IPS-18a (cell line): ENCODE results near the gene URB1.

Experiments used
- H3K27ac ChIP-seq: one replicate; pipeline ENCODE4 v1.5.1; 2013; ENCODE audit warnings: low read length
- H3K27me3 ChIP-seq: one replicate; pipeline ENCODE4 v1.6.1; 2013; ENCODE audit warnings: mild to moderate bottlenecking, low read length; ENCODE audit not compliant: control insufficient read depth, insufficient read depth
- H3K36me3 ChIP-seq: one replicate; pipeline ENCODE4 v1.6.1; 2013; ENCODE audit warnings: low read depth, low read length; ENCODE audit not compliant: control insufficient read depth
- H3K4me1 ChIP-seq: one replicate; pipeline ENCODE4 v1.6.1; 2013; ENCODE audit warnings: low read depth, low read length; ENCODE audit not compliant: control insufficient read depth
- H3K4me3 ChIP-seq: one replicate; pipeline ENCODE4 v1.5.1; 2013; ENCODE audit warnings: low read length
- H3K9ac ChIP-seq: one replicate; pipeline ENCODE4 v1.6.1; 2013; ENCODE audit warnings: mild to moderate bottlenecking, low read length, moderate library complexity
- H3K9me3 ChIP-seq: one replicate; pipeline ENCODE4 v1.6.1; 2013; ENCODE audit warnings: low read depth, low read length; ENCODE audit not compliant: control insufficient read depth

URB1 gene

DNA sequence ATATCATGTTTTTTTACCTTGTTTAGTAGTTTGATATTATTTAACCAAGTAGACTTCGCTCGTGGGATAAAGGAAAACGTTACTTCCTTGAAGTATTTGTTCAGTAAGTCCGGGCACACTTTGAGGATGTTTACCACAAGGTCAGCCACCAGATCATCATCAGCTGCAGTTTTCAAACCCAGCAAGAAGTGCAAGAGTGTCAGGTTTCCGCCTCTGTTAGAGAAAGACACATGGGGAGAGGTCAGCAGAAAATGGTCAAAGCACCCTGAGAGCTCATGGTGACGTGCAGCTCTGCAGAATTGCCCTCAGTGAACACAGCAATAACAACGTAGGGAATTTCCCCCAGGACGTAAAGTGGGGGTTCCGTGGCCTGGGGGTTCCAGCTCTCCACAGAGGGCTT, 24.4 kb downstream of the URB1 start:
- H3K9me3 ChIP-seq = no peaks in the 10 kb centered on the region
- peaks cover 92% of the 10 kb centered on the region for H3K36me3 ChIP-seq
- H3K27ac ChIP-seq = no peak overlapping the region
- H3K4me3 ChIP-seq = no peak overlapping the region
- H3K4me1 ChIP-seq = no peaks in the 10 kb centered on the region
- H3K27me3 ChIP-seq = no peaks in the 10 kb centered on the region
- no peak overlapping the region for H3K9ac ChIP-seq

DNA sequence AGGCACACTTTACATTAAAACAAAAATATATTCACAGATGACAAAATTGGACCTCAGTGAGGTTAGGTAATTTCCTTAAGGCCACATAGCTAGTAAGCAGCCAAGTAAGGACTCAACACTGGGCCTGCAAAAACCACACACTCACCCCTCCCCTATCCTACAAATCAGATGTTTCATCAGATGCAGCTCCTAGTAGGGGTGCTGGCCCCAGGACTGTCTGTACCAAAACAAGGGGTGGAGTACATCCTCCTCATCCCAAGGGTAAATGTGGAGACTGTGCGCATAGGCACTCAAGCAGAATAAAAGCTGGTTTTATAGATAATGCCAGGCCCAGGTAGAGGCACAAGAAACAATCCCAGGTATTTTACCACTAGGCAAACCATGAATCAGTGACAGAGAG, 25.7 kb downstream of the URB1 start:
- Histone ChIP-seq H3K27me3 (no peaks in the 10 kb centered on the region), H3K9me3 (no peaks in the 10 kb centered on the region), H3K9ac (no peak overlapping the region), H3K4me3 (no peak overlapping the region), H3K27ac (no peak overlapping the region), H3K36me3 (peaks cover 91% of the 10 kb centered on the region), H3K4me1 (no peaks in the 10 kb centered on the region)

DNA sequence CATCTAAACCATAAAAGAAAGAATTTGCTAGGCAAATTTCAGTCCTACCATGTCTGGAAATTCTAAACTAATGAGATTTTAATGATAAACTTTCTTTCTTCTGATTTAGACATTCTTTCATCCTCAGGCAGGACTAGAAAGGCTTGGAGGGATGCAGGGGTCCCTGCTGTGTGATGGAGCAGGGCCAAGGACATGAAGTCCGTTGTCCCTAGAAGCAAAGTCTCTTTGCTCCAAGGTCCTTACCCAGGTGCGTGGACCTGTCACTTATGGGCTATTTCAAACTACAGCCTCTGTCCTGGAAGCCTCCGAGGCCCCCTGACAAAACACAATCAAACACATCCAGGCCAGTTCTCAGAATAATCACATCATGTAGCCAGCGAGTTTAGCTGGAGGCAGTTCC, 26.6 kb downstream of the URB1 start:
- Histone ChIP-seq H3K27ac (no peak overlapping the region), H3K9ac (no peak overlapping the region), H3K4me1 (no peaks in the 10 kb centered on the region), H3K27me3 (no peaks in the 10 kb centered on the region), H3K36me3 (peaks cover 91% of the 10 kb centered on the region), H3K9me3 (no peaks in the 10 kb centered on the region), H3K4me3 (no peak overlapping the region)

DNA sequence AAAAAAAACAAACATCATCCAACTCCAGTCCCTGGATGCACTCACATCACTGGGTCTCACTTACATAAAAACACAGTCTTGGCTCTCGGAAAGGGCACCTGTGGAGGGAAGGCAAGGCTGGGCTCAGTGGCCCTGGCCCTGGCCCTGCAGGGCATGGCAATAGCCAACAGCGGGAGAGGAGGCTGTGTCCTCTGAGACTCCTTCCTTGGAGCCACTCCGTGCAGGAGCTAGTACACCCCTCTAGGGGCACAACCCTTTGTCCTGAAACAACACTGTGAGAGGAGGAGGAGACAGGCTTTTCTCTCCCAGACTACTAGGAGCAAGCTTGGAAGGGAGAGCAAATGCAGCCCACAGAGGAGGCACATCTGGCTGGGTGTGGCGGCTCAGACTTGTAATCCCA, 28.0 kb downstream of the URB1 start:
- H3K36me3 ChIP-seq = peaks cover 93% of the 10 kb centered on the region
- no peaks in the 10 kb centered on the region for H3K27me3 ChIP-seq
- H3K9me3 ChIP-seq = no peaks in the 10 kb centered on the region
- H3K4me1 ChIP-seq = no peaks in the 10 kb centered on the region
- H3K9ac ChIP-seq = no peak overlapping the region
- no peak overlapping the region for H3K4me3 ChIP-seq
- H3K27ac ChIP-seq = no peak overlapping the region

DNA sequence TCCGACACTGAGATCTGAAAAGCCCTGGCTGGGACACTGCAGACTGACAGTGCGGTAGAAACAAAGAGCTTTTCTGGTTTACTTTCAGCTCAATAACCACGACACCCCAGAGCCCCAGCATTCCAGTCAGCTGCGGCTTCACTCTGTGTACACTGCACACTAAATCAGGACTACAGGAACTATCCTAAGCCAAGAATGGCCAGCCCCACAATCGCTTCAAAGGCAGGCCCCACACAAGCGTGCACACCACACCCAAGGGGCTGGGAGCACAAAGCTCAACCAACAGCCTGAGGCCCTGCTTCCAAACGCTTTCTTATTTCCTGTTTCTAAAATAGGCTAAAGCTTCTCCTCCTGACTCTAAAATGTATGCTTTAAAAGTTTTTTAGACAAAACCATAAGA, 28.4 kb downstream of the URB1 start:
- Histone ChIP-seq H3K27ac (no peak overlapping the region), H3K4me1 (no peaks in the 10 kb centered on the region), H3K27me3 (no peaks in the 10 kb centered on the region), H3K4me3 (no peak overlapping the region), H3K9me3 (no peaks in the 10 kb centered on the region), H3K9ac (no peak overlapping the region), H3K36me3 (peaks cover 93% of the 10 kb centered on the region)

DNA sequence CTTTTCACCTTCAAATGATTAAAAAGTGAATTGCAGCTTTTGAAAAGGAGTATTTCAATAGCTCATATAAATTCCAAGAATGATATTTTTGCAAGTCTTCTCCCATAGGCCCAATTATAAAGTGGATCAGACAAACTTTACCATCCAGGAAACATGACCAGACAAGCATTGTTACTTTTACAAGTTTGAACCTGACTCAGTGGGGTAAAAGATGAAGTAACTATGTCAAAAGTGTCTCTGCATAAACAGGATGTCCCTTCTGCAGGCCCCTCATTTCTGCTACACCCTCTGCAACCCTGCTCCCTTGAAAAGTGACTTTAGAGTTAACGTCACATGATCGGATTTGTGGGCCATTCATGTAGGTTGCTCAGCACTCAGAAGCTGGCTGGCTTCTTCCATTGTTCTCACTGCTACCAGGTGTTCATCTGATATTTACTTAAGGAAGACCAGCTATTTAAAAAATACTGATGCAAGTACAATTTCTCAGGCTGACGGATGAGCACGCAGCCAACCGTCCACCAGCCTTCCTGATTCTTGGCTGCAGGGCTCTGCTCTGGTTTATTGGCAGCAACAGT, 32.3 kb downstream of the URB1 start:
- H3K9me3 ChIP-seq = no peaks in the 10 kb centered on the region
- H3K4me1 ChIP-seq = no peaks in the 10 kb centered on the region
- peaks cover 91% of the 10 kb centered on the region for H3K36me3 ChIP-seq
- no peak overlapping the region for H3K9ac ChIP-seq
- H3K27ac ChIP-seq = no peak overlapping the region
- H3K27me3 ChIP-seq = no peaks in the 10 kb centered on the region
- no peak overlapping the region for H3K4me3 ChIP-seq

DNA sequence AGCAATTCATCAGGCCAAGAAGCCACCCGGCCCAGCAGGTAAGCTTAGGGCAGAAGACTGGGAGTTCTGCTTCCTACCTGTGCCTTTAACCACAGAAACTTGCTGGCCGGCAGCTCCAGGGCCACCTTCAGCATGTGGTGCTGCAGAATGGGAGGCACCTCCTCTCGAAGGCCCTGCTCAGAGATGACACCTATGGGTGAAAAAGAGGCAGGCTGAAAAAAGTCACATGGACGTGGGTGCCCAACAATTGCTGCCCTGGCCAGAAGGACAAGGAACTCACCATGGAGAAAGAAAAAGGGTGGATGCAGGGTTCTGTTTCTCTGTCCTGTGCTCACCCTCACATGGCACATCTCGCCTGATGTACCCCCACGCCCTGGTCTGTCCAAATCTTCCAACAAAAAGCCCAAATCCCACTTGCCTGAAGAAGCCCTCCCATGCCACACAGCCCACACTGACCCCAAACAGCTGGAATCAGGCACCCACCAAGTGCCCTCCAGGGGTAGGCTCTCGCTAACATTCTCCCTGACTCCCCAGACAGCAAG, 33.0 kb downstream of the URB1 start:
- Histone ChIP-seq H3K27ac (no peak overlapping the region), H3K36me3 (peaks cover 94% of the 10 kb centered on the region), H3K4me3 (no peak overlapping the region), H3K27me3 (no peaks in the 10 kb centered on the region), H3K9me3 (no peaks in the 10 kb centered on the region), H3K9ac (no peak overlapping the region), H3K4me1 (no peaks in the 10 kb centered on the region)

DNA sequence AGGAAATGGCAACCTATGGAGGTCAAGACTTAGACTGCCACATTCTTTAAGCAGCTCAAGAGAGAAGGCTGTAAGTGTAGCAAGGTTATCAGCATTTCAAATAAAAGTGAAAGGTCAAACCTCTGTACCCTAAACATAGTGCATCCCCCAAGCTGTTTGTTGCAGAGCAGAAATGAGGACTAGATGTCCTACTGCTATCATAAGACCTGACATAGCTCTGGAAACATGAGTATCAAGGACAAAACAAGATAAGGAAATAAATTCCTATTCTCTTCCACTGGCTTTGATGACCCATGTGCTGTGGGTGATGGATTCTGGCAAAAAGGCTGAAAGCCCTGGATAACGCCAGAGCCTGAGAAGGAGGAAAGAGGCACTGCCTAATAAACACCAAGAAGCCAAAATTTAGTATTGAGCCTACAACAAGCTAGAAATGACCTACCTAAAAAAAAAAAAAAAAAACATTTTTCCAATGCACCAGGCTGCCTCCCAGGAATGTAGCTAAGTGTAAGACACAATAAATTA, 35.9 kb downstream of the URB1 start:
- Histone ChIP-seq H3K4me1 (no peaks in the 10 kb centered on the region), H3K36me3 (peaks cover 96% of the 10 kb centered on the region), H3K9me3 (no peaks in the 10 kb centered on the region)

DNA sequence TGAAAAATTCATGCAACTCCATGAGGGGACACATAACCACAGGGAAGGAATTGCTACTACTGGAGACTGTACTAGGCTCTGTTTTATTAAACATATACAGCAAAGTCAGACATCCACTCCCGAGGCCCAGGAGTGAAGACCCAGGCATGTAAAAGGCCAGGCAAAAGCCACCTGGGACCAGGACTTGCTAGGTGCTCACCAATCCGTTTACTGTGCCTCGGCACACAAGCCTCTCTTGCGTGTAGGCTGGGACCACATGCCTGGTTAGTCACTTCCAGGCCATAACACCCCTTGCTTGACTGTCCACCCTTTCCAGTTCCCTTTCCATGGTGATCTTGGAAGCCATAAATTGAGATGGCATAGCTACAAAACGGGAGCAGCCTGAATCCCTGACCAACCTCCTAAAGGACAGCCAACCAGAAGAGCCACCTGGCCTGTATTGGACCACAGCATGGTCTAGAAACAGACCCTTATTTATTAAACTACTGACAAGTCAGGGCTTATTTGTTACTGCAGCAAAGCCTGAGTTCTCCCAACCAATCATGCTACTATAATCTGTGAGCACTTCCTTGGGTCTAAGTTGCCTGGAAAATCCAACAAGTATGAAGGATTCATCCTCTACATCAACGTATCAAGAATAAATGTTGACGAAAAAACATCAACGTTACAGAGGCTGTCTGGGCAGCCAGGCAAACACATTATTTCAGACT, 39.7 kb downstream of the URB1 start:
- no peak overlapping the region for H3K9ac ChIP-seq
- no peak overlapping the region for H3K4me3 ChIP-seq
- H3K27me3 ChIP-seq = no peaks in the 10 kb centered on the region
- H3K9me3 ChIP-seq = no peaks in the 10 kb centered on the region
- H3K27ac ChIP-seq = no peak overlapping the region
- H3K36me3 ChIP-seq = peaks cover 93% of the 10 kb centered on the region
- no peaks in the 10 kb centered on the region for H3K4me1 ChIP-seq

More for the DNA sequence above, 35.9 kb downstream of the URB1 start:
- Histone ChIP-seq H3K4me3 (no peak overlapping the region), H3K27ac (no peak overlapping the region), H3K27me3 (no peaks in the 10 kb centered on the region), H3K9ac (no peak overlapping the region)

DNA sequence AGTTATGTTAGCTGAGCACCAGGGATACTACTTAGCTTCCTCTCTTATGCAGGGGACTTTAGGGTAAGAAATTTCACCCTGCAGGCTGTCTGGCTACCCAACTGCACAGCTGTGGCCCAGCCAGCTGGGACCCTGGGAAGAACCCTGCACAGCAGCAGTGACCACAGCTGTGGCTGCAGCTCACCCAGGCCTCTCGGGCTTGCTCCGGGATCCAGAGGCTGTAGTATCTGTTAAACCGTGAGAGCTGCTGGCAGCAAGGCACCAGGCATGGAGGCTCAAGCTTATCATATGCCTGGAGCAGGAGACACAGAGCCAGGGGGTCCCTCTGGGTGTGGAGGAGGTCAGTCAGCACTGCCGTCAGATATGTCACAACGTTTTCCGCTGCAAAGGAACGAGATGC, 40.3 kb downstream of the URB1 start:
- Histone ChIP-seq H3K9me3 (no peaks in the 10 kb centered on the region), H3K36me3 (peaks cover 95% of the 10 kb centered on the region), H3K9ac (no peak overlapping the region), H3K4me1 (no peaks in the 10 kb centered on the region), H3K27ac (no peak overlapping the region), H3K4me3 (no peak overlapping the region), H3K27me3 (no peaks in the 10 kb centered on the region)

DNA sequence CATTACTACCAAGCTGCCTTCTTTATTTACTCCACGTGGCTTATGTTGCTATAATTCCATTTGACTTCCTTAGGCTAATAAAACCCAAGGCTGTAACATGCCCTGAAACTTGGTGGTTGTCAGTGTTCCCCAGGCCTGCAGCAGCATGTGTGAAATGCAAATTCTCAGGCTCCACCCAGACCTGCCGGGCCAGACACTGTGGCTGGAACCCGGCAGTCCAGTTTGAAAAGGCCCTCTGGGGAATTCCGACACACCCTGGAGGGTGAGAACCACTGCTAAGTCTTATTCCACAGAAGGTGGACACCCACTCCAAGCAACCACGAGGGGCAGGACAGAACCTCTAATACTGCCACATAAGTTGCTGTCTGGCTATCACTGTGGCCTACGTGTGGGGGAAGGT, 41.4 kb downstream of the URB1 start:
- no peak overlapping the region for H3K4me3 ChIP-seq
- no peaks in the 10 kb centered on the region for H3K4me1 ChIP-seq
- H3K9ac ChIP-seq = no peak overlapping the region
- H3K27me3 ChIP-seq = no peaks in the 10 kb centered on the region
- no peaks in the 10 kb centered on the region for H3K9me3 ChIP-seq
- H3K36me3 ChIP-seq = peaks cover 96% of the 10 kb centered on the region
- no peak overlapping the region for H3K27ac ChIP-seq

DNA sequence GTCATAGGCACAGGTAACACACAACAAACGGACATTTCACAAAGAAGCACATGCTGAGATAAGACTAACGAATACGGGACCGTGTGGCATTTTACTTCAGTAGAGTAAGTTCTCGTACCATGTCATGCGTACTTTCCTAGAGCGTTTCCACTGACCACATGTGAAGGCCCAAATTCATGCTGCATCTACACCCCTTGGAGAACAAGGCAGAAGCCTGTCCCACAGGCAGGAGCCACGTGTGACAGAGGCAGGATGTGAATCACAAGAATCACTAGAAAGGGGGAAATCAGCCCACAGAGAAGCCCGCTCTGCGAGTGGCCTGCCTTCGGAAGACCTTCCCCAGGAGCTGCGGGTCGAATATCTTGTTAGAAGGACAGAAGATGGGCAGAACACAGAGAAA, 41.8 kb downstream of the URB1 start:
- no peak overlapping the region for H3K9ac ChIP-seq
- no peaks in the 10 kb centered on the region for H3K4me1 ChIP-seq
- H3K9me3 ChIP-seq = no peaks in the 10 kb centered on the region
- no peak overlapping the region for H3K4me3 ChIP-seq
- H3K36me3 ChIP-seq = peaks cover 96% of the 10 kb centered on the region
- H3K27me3 ChIP-seq = no peaks in the 10 kb centered on the region
- no peak overlapping the region for H3K27ac ChIP-seq
